Keratinocyte (primary cell): ENCODE data around the gene INSRR. TPM values are rescaled to one million over a fixed set of nuclear protein-coding genes. Genes with fewer than 3 reads are reported as not detected.

ENCODE experiments used
- DNase-seq: peaks from one replicate; pipeline ENCODE4 v3.0.0-alpha.2; 2011; ENCODE audit warnings: low read depth, missing footprints, low spot score
- FAIRE-seq: peaks from 2 replicates; lab custom pipeline; 2011; peaks lifted over from hg19 to GRCh38; lab: Jason Lieb, UNC
- H2AFZ ChIP-seq: 2 replicates; pipeline ENCODE4 v1.6.0; 2012; ENCODE audit warnings: low read length, control low read depth, inconsistent platforms; ENCODE audit not compliant: control insufficient read depth
- H3K27ac ChIP-seq: 2 replicates; pipeline ENCODE4 v1.5.1; 2011; ENCODE audit warnings: low read length; ENCODE audit not compliant: control insufficient read depth, insufficient read depth
- H3K27me3 ChIP-seq: 3 replicates; pipeline ENCODE4 v1.6.0; 2011; ENCODE audit warnings: low read length; ENCODE audit not compliant: control insufficient read depth, insufficient read depth; ENCODE audit errors: extremely low read depth
- H3K36me3 ChIP-seq, 2 experiments: 2 replicates in 1 of 2; 3 replicates in 1 of 2; pipeline ENCODE4 v1.5.1; 2011; ENCODE audit warnings: low read length in 2 of 2, mild to moderate bottlenecking in 1 of 2; ENCODE audit not compliant: control insufficient read depth in 2 of 2, insufficient read depth in 2 of 2; ENCODE audit errors: extremely low read depth in 1 of 2
- H3K4me1 ChIP-seq: 3 replicates; pipeline ENCODE4 v1.5.1; 2011; ENCODE audit warnings: low read length; ENCODE audit not compliant: control insufficient read depth, insufficient read depth; ENCODE audit errors: extremely low read depth
- H3K4me2 ChIP-seq: 3 replicates; pipeline ENCODE4 v1.6.0; 2011; ENCODE audit warnings: low read depth, low read length; ENCODE audit not compliant: control insufficient read depth, insufficient read depth; ENCODE audit errors: extremely low read depth
- H3K4me3 ChIP-seq, 3 experiments: fragments of 200-600 bp in 1 of 3; sonication (generic) in 1 of 3; 2 replicates in 2 of 3; 3 replicates in 1 of 3; pipeline ENCODE4 v1.5.1; 2011 to 2016; ENCODE audit warnings: low read length in 3 of 3, mild to moderate bottlenecking in 3 of 3, control low read depth in 2 of 3, inconsistent platforms in 1 of 3, low read depth in 1 of 3, mixed read lengths in 1 of 3, mixed run types in 1 of 3, moderate library complexity in 1 of 3; ENCODE audit not compliant: control insufficient read depth in 2 of 3, insufficient read depth in 2 of 3; ENCODE audit errors: extremely low read depth in 1 of 3
- H3K79me2 ChIP-seq: 2 replicates; pipeline ENCODE4 v1.6.0; 2012; ENCODE audit warnings: low read length; ENCODE audit not compliant: control insufficient read depth, insufficient read depth
- H3K9ac ChIP-seq: 3 replicates; pipeline ENCODE4 v1.6.0; 2011; ENCODE audit warnings: low read length; ENCODE audit not compliant: control insufficient read depth, insufficient read depth; ENCODE audit errors: extremely low read depth
- H3K9me1 ChIP-seq: 3 replicates; pipeline ENCODE4 v1.6.0; 2011; ENCODE audit warnings: low read length; ENCODE audit not compliant: control insufficient read depth, insufficient read depth; ENCODE audit errors: extremely low read depth
- H3K9me3 ChIP-seq: 2 replicates; pipeline ENCODE4 v1.5.1; 2012; ENCODE audit warnings: low read depth, low read length; ENCODE audit not compliant: control insufficient read depth
- H4K20me1 ChIP-seq: 3 replicates; pipeline ENCODE4 v1.6.0; 2011; ENCODE audit warnings: low read length; ENCODE audit not compliant: control insufficient read depth, insufficient read depth; ENCODE audit errors: extremely low read depth
- EZH2 ChIP-seq: IDR thresholded peaks from one replicate; pipeline ENCODE4 v1.6.1; 2012; ENCODE audit warnings: inconsistent platforms, mild to moderate bottlenecking, low read length, moderate library complexity
- dilution Hi-C: fragments of 300-500 bp; cut with MboI; formaldehyde crosslinking; loops from one replicate; pipeline ENCODE4 v1.7.0; 2020; ENCODE audit warnings: low sequenced_read_pairs; ENCODE audit not compliant: extremely low pct_ligation_motif_present
- polyA plus RNA-seq, 5 experiments: library from polyadenylated mRNA; depleted of rRNA in 3 of 5; stranded (reverse) in 3 of 5; stranded (forward) in 1 of 5; unstranded in 1 of 5; fragments of >200 nt; gene quantifications; 1 replicate in 1 of 5; 2 replicates in 3 of 5; 3 replicates in 1 of 5; pipeline versions ENCODE4 v1.2.1 to v1.2.3, GENCODE V29; 2011 to 2012; ENCODE audit warnings: missing spikeins in 2 of 5, low read depth in 1 of 5, low replicate concordance in 1 of 5
- TF ChIP-seq, protein P1 (sequence below), 3 experiments: IDR thresholded peaks in 1 of 3; conservative IDR thresholded peaks in 1 of 3; optimal IDR thresholded peaks in 1 of 3; 2 replicates in 2 of 3; 3 replicates in 1 of 3; pipeline versions ENCODE3 to v1.5.1; 2011; ENCODE audit warnings: low read length in 3 of 3, mild to moderate bottlenecking in 3 of 3, moderate library complexity in 2 of 3, control low read depth in 1 of 3, inconsistent platforms in 1 of 3; ENCODE audit not compliant: insufficient read depth in 2 of 3; ENCODE audit errors: extremely low read depth in 1 of 3

The INSRR gene
- polyA plus RNA-seq, 1 donor (not counting 4 experiments of a cell fraction or from before 2014, with no cell fraction given), result not detected

DNA sequence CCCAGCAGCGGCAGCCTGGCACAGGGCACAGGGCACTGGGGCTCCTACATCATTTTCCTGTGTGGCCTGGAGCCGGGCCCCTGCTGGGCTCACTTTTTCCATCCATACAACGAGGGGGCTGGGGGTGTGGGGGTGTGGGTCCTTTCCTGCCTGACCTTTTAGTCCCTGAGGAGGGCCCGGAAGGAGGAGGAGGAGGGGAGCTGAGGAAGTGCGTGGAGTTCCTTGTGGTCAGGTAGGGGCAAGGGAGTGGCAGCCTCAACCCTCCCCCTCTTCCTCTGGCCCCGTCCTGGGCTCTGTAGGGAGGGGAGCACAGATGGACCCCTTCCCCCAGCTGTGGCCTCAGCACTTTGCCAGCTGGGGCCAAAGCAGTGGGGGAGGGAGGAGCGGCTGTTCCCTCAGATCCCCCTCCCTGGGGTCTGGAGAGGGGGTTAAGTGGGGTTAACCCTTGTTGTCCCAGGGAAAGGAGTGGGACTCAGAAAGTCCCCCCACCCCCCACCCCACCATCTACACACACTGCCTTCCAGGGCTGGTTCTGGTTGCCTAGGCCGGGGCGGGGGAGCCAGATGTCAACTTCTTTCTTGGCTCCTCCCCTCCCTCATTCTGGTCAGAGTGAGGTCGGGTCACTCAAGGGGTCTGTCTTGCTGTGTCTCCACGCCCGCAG is 7.5 kb upstream of the INSRR start:
- Histone ChIP-seq H3K27me3 (peaks cover 26% of the 10 kb centered on the region), H4K20me1 (peaks cover 4% of the 10 kb centered on the region), H3K4me2 (no peak overlapping the region), H3K4me3 (no peak overlapping the region), H3K9me3 (no peaks in the 10 kb centered on the region), H3K79me2 (no peaks in the 10 kb centered on the region), H2AFZ (no peak overlapping the region), H3K4me1 (peaks cover 17% of the 10 kb centered on the region), H3K36me3 (no peaks in the 10 kb centered on the region), H3K9ac (no peak overlapping the region), H3K9me1 (no peaks in the 10 kb centered on the region), H3K27ac (no peak overlapping the region)
- dilution Hi-C loops, result no loop called here
- DNase-seq, result no peak
- no peak for TF ChIP-seq EZH2
- TF ChIP-seq, protein P1, sequence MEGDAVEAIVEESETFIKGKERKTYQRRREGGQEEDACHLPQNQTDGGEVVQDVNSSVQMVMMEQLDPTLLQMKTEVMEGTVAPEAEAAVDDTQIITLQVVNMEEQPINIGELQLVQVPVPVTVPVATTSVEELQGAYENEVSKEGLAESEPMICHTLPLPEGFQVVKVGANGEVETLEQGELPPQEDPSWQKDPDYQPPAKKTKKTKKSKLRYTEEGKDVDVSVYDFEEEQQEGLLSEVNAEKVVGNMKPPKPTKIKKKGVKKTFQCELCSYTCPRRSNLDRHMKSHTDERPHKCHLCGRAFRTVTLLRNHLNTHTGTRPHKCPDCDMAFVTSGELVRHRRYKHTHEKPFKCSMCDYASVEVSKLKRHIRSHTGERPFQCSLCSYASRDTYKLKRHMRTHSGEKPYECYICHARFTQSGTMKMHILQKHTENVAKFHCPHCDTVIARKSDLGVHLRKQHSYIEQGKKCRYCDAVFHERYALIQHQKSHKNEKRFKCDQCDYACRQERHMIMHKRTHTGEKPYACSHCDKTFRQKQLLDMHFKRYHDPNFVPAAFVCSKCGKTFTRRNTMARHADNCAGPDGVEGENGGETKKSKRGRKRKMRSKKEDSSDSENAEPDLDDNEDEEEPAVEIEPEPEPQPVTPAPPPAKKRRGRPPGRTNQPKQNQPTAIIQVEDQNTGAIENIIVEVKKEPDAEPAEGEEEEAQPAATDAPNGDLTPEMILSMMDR (optimal IDR thresholded peaks at IDR 0.05 in 1 of 3, IDR thresholded peaks at IDR 0.05 in 1 of 3, conservative IDR thresholded peaks at IDR 0.05 in 1 of 3; ENCODE audit: extremely low read depth in 1 of 3, insufficient read depth in 2 of 3, low read length in 3 of 3), result no peak
- no peak for FAIRE-seq

DNA sequence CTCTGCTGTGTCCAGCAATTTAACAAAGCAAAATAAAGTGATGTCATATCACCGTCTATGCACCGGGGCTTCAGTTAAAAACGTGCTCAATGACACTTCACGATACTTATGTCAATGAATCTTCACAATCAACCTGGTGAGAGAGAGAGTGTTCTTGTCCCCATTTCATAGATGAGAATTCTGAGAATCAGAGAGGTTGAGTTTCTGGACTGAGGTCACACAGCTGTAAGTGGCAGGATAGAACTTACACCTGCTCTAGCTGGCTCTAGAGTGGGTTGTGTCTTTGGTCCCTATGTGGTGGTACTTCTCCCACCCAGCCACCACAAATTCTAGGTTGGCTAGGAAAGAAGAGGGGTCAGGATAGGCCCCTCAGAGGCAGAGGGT is 6.9 kb upstream of the INSRR start:
- Histone ChIP-seq H3K9me1 (no peaks in the 10 kb centered on the region), H3K4me3 (no peak overlapping the region), H3K9ac (no peak overlapping the region), H4K20me1 (peaks cover 4% of the 10 kb centered on the region), H3K36me3 (no peaks in the 10 kb centered on the region), H3K4me2 (no peak overlapping the region), H3K79me2 (no peaks in the 10 kb centered on the region), H3K4me1 (peaks cover 12% of the 10 kb centered on the region), H3K27ac (no peak overlapping the region), H3K27me3 (peaks cover 32% of the 10 kb centered on the region), H2AFZ (no peak overlapping the region), H3K9me3 (no peaks in the 10 kb centered on the region)
- dilution Hi-C loops, result no loop called here
- TF ChIP-seq EZH2, result no peak
- TF ChIP-seq, protein P1 (optimal IDR thresholded peaks at IDR 0.05 in 1 of 3, IDR thresholded peaks at IDR 0.05 in 1 of 3, conservative IDR thresholded peaks at IDR 0.05 in 1 of 3; ENCODE audit: extremely low read depth in 1 of 3, insufficient read depth in 2 of 3, low read length in 3 of 3), result no peak
- FAIRE-seq, result no peak
- DNase-seq, result no peak
